Heart right ventricle (tissue), 16 donors: Measurements from ENCODE around the gene CYP1B1. TPM values are rescaled to one million over a fixed set of nuclear protein-coding genes. Genes with fewer than 3 reads are reported as not detected.
"Not testable (repeated sequence)": the region's sequence is repeated elsewhere in the genome, so short reads cannot be mapped to it uniquely, and the experiment has no call there.

Source experiments
- ATAC-seq, 8 donors: fragments of 200-7000 bp; cut with Tn5 transposase; one replicate each; pipeline ENCODE4 v1.9.1; 2020; ENCODE audit warnings: mild to moderate bottlenecking in 8 of 8, moderate library complexity in 8 of 8, moderate number of reproducible peaks in 1 of 8
- DNase-seq, 2 donors: peaks; one replicate each; pipeline ENCODE4 v3.0.0-alpha.2; 2020
- H3K27ac ChIP-seq, 10 donors: fragments of 200-600 bp; sonication (generic) in 2 of 10; one replicate each; pipeline versions ENCODE4 v1.5.0 to v1.8.0; 2020 to 2022; ENCODE audit warnings: mild to moderate bottlenecking in 3 of 10
- H3K27me3 ChIP-seq, 7 donors: fragments of 200-600 bp; one replicate each; pipeline ENCODE4 v1.8.0; 2021 to 2022; ENCODE audit warnings: mild to moderate bottlenecking in 2 of 7
- H3K36me3 ChIP-seq, 9 donors: fragments of 200-600 bp; sonication (generic) in 1 of 9; one replicate each; pipeline versions ENCODE4 v1.5.0 to v1.8.0; 2020 to 2022; ENCODE audit warnings: mild to moderate bottlenecking in 2 of 9
- H3K4me1 ChIP-seq, 9 donors: fragments of 200-600 bp; sonication (generic) in 1 of 9; one replicate each; pipeline versions ENCODE4 v1.5.0 to v1.8.0; 2020 to 2022; ENCODE audit warnings: mild to moderate bottlenecking in 4 of 9
- H3K4me3 ChIP-seq, 10 donors: fragments of 200-600 bp; sonication (generic) in 2 of 10; one replicate each; pipeline versions ENCODE4 v1.5.0 to v1.8.0; 2020 to 2022; ENCODE audit warnings: mild to moderate bottlenecking in 7 of 10, moderate library complexity in 2 of 10
- H3K9me3 ChIP-seq, 11 donors: fragments of 200-600 bp in 10 of 11; sonication (generic) in 2 of 11; one replicate each; pipeline versions ENCODE4 v1.5.0 to v1.8.0; 2013 to 2022; ENCODE audit warnings: mild to moderate bottlenecking in 2 of 11, control low read depth in 1 of 11, moderate library complexity in 1 of 11
- WGBS, 2 donors: extraction: QIAGEN DNeasy Blood & Tissue Kit; methylation state at CpG; one replicate each; pipeline ENCODE4 v1.1.7; 2013; ENCODE audit warnings: inconsistent platforms in 1 of 2; 5-methylcytosine and 5-hydroxymethylcytosine counted together
- intact Hi-C, 10 donors: fragments of 100-400 bp; cut with DNase I; formaldehyde crosslinking; loops; one replicate each; pipeline versions ENCODE4 v1.11.1 to v1.14.2; 2022
- polyA plus RNA-seq, 2 donors: library from polyadenylated mRNA; stranded (reverse); fragments of 200-250 nt; gene quantifications; one replicate each; pipeline ENCODE4 v1.2.3, GENCODE V29; 2013
- total RNA-seq, 10 donors: library from RNA; stranded (reverse); fragmentation: NEBNext Ultra II Directional in 3 of 10; extraction: Animal tissue kit (Norgen Biotek cat#: 25700) in 3 of 10; gene quantifications; one replicate each; pipeline versions ENCODE4 v1.2.1 to v1.2.4, GENCODE V29; 2021 to 2023
- TF ChIP-seq, protein P1 (sequence below), 9 donors: fragments of 200-600 bp; sonication (generic) in 2 of 9; IDR thresholded peaks; one replicate each; pipeline versions ENCODE4 v1.5.0 to v1.8.0; 2021 to 2022; ENCODE audit warnings: antibody characterized with exemption in 9 of 9, mild to moderate bottlenecking in 5 of 9, moderate library complexity in 1 of 9
- donor health status: Arrhythmogenic right ventricular cardiomyopathy.
- donor health status: ischemic (EF 13 %, LVEDD 7.1; RV severe dilation, severe dysfunction).
- donor health status: healthy with polysubstance abuse.
- donor health status: DM: no; HTN: yes; CAD: no.
- donor health status: DM: no; HTN: no; CAD: no.
- donor health status: ischemic (EF 25% LVEDD 6.9; RV normal size, moderate dysfunction).
- donor health status: ischemic (EF 25% LVEDD 5.7; RV mildly dilated, moderate dysfunction).
- donor health status: healthy.
- donor health status: DM: yes; HTN: yes; CAD: no.
- donor health status: Ischemic cardiomyopathy.
- donor health status: ischemic (EF 35%, LVEDD 5.7; RV mildly dilated, moderate dysfunction).
- donor health status: nonischemic (EF 11% LVEDD 7.7; RV severe dilation, severe dysfunction).
- donor health status: DM: yes; HTN: yes; CAD: no.
- donor health status: PGD.
- donor health status: ischemic (EF 29% LVEDD 5.4; RV normal size, mild dysfunction).
- donor health status: nonischemic (EF 23%, LVEDD 6.1; RV moderate dilation, normal function).

The CYP1B1 gene
- total and polyA plus RNA-seq, 12 donors = 7.2 to 89.3 (median 14.3) TPM

DNA sequence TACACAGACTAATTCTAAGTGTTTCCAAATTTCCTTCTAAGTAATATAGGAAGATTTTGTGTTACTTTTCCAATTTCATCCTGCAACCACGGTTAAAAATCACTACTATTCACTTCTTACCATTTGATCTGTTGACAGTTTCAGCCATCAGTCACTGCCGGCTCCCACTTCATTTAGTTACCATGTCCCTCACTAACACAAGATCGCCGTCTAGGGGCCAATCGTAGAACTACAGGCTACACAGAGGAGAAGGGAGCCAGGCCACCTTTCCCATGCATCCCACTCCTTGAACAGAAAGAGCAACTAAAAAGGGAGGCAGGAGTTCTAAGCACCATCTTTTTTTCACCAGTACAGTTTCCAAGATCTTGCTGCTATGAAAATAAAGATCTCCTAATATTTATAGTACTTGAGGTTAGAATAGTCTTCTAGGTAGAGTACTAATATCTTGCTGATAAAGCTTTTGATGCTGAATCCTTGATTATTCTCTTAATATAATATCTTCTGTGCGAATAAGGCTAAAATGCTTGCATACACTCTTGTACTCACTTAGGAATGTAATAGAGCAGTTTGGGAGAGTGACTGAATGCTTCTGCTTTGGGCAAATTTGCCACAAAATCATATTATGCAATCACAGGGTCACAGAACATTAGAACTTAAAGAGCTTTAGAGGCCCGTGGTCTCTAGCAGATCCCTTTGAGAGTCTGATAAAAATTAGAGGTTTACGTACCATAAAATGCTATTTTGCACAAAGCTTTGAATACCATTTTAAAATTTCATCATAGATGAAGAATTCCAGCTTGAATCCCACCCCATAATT, 39.5 kb upstream of the CYP1B1 start:
- peak overlapping the region in 8 of 10 donors; percentile 15 to 73 (median 63) for H3K27ac ChIP-seq
- H3K9me3 ChIP-seq = peaks cover 0 to 9% (median 0%) of the 10 kb centered on the region in 11 donors

GRCh38 chr2:38113981-38114708, 38.2 kb upstream of the CYP1B1 start:
- 65 to 81% methylated on average over 4 of the region's 4 CpGs for WGBS, 2 donors
- Histone ChIP-seq H3K9me3 (peaks cover 0 to 9% (median 0%) of the 10 kb centered on the region in 11 donors), H3K4me1 (peaks cover 2 to 53% (median 37%) of the 10 kb centered on the region in 9 donors), H3K4me3 (no peak overlapping the region), H3K27ac (peak overlapping the region in 6 of 10 donors; percentile 3 to 73 (median 47)), H3K36me3 (no peaks in the 10 kb centered on the region), H3K27me3 (no peaks in the 10 kb centered on the region)
- intact Hi-C loops = loop anchor here in 8 of 10 donors (2.0 to 10.0 kb wide), 4 partner anchors 37 to 161 kb away; partner anchors contain the start of gene CYP1B1 (in 2 of the 8)
- ATAC-seq (peak in 7 of 8 donors; percentile 13 to 67 (median 15)), DNase-seq (no peak)
- TF ChIP-seq, protein P1, sequence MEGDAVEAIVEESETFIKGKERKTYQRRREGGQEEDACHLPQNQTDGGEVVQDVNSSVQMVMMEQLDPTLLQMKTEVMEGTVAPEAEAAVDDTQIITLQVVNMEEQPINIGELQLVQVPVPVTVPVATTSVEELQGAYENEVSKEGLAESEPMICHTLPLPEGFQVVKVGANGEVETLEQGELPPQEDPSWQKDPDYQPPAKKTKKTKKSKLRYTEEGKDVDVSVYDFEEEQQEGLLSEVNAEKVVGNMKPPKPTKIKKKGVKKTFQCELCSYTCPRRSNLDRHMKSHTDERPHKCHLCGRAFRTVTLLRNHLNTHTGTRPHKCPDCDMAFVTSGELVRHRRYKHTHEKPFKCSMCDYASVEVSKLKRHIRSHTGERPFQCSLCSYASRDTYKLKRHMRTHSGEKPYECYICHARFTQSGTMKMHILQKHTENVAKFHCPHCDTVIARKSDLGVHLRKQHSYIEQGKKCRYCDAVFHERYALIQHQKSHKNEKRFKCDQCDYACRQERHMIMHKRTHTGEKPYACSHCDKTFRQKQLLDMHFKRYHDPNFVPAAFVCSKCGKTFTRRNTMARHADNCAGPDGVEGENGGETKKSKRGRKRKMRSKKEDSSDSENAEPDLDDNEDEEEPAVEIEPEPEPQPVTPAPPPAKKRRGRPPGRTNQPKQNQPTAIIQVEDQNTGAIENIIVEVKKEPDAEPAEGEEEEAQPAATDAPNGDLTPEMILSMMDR (IDR thresholded peaks at IDR 0.05) = no peak

More for the DNA sequence above, 39.5 kb upstream of the CYP1B1 start:
- ATAC-seq (peak in 7 of 8 donors; percentile 57 to 85 (median 76)), DNase-seq (peak; percentile 73 to 89)
- Histone ChIP-seq H3K36me3 (no peaks in the 10 kb centered on the region), H3K27me3 (no peaks in the 10 kb centered on the region), H3K4me1 (peaks cover 2 to 64% (median 37%) of the 10 kb centered on the region in 9 donors), H3K4me3 (no peak overlapping the region)
- 30 to 31% methylated on average over 8 of the region's 8 CpGs for WGBS, 2 donors
- TF ChIP-seq, protein P1 (IDR thresholded peaks at IDR 0.05) = peak; percentile 87 to 98 (median 94)
- intact Hi-C loops = loop anchor here in 9 of 10 donors (2.0 to 10.0 kb wide), 7 partner anchors 38 to 159 kb away; partner anchors contain the start of gene CYP1B1 (in 4 of the 9)

DNA sequence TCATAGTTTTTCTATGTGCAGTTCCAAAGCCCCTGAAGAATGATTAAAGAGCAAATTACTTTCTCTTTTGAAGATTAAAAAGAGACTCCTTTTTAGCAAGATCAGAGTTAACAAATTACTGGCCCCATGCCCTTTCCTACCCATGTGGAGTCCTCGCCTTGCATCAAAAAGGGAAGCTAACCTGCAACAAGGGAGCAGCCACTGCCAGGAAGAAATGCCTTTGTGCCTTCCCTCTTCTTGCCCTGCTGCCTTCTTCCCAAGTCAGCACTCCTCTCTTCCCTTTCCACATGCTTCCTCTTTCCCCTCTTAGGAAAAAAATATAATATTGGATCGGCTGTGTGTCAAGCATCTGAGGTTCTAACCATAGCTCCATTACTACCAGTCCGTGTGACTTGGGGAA, 37.1 kb upstream of the CYP1B1 start:
- peak overlapping the region in 5 of 10 donors; percentile 8 to 73 (median 42) for H3K27ac ChIP-seq
- H3K36me3 ChIP-seq = no peaks in the 10 kb centered on the region
- H3K4me3 ChIP-seq = no peak overlapping the region
- ATAC-seq (peak in 3 of 8 donors; percentile 17 to 33 (median 26)), DNase-seq (no peak)
- intact Hi-C loops = loop anchor here in 4 of 10 donors (2.0 to 10.0 kb wide), 3 partner anchors 128 to 162 kb away; no protein-coding TSS in a partner anchor
- H3K4me1 ChIP-seq = peaks cover 2 to 53% (median 37%) of the 10 kb centered on the region in 9 donors
- peaks cover 0 to 9% (median 0%) of the 10 kb centered on the region in 11 donors for H3K9me3 ChIP-seq
- TF ChIP-seq, protein P1 (IDR thresholded peaks at IDR 0.05) = no peak
- H3K27me3 ChIP-seq = no peaks in the 10 kb centered on the region
- 52 to 64% methylated on average over 3 of the region's 3 CpGs for WGBS, 2 donors

- intact Hi-C loops = loop anchor here in 3 of 10 donors (10.0 kb wide), 2 partner anchors 127 to 163 kb away; no protein-coding TSS in a partner anchor
Measured at GRCh38 chr2:38111350-38111749, 35.4 kb upstream of the CYP1B1 start.

More at GRCh38 chr2:38111350-38111749, 35.4 kb upstream of the CYP1B1 start:
- not testable (repeated sequence) for H3K4me3 ChIP-seq, DNase-seq, ATAC-seq, H3K9me3 ChIP-seq, H3K36me3 ChIP-seq, H3K27me3 ChIP-seq, H3K27ac ChIP-seq
- WGBS, 2 donors = 91 to 92% methylated on average over 4 of the region's 4 CpGs
- H3K4me1 ChIP-seq = peaks cover 2 to 52% (median 34%) of the 10 kb centered on the region in 9 donors
